Common myeloid progenitor, CD34-positive (primary cell): Measurements from ENCODE around the gene GJB2.
A peak's percentile ranks its signal among the peaks of the same experiment; 100 is the strongest.

Experiments
- CTCF ChIA-PET: fragments of 350-600 bp; sonication (Branson Sonifier 250); formaldehyde crosslinking; loops from one replicate; lab custom pipeline; 2021; ENCODE audit warnings: antibody characterized with exemption; lab: Charles Lee
- POLR2A ChIA-PET: fragments of 350-600 bp; sonication (Branson Sonifier 250); formaldehyde crosslinking; loops from one replicate; lab custom pipeline; 2021; ENCODE audit warnings: antibody characterized with exemption; lab: Charles Lee
- DNase-seq, 3 donors: peaks; one replicate each; pipeline versions ENCODE4 v3.0.0 to v3.0.0-alpha.2; 2013
- H3K27ac ChIP-seq, 2 experiments: 1 replicate in 1 of 2; 2 replicates in 1 of 2; pipeline ENCODE4 v1.7.0; 2013; ENCODE audit warnings: inconsistent platforms in 2 of 2, low read length in 2 of 2, mild to moderate bottlenecking in 2 of 2, low read depth in 1 of 2, moderate library complexity in 1 of 2; ENCODE audit not compliant: severe bottlenecking in 2 of 2, insufficient read depth in 1 of 2, poor library complexity in 1 of 2
- H3K27me3 ChIP-seq, 5 experiments: replicated peaks in 2 of 5; 1 replicate in 3 of 5; 2 replicates in 2 of 5; pipeline versions ENCODE4 v1.6.1 to v1.7.0; 2013; ENCODE audit warnings: low read length in 4 of 5, mild to moderate bottlenecking in 2 of 5, moderate library complexity in 2 of 5, inconsistent platforms in 1 of 5; ENCODE audit not compliant: insufficient read depth in 5 of 5, control insufficient read depth in 4 of 5
- H3K36me3 ChIP-seq, 4 experiments: 1 replicate in 2 of 4; 2 replicates in 2 of 4; pipeline versions ENCODE4 v1.6.1 to v1.7.0; 2013; ENCODE audit warnings: low read length in 3 of 4, control low read depth in 1 of 4, mild to moderate bottlenecking in 1 of 4; ENCODE audit not compliant: control insufficient read depth in 4 of 4, insufficient read depth in 4 of 4
- H3K4me1 ChIP-seq, 4 experiments: 1 replicate in 3 of 4; 2 replicates in 1 of 4; pipeline versions ENCODE4 v1.6.1 to v1.7.1; 2013; ENCODE audit warnings: low read length in 3 of 4, mild to moderate bottlenecking in 3 of 4, control low read depth in 1 of 4, inconsistent platforms in 1 of 4, moderate library complexity in 1 of 4; ENCODE audit not compliant: control insufficient read depth in 4 of 4, insufficient read depth in 4 of 4; ENCODE audit errors: control extremely low read depth in 1 of 4
- H3K4me3 ChIP-seq, 7 experiments: 1 replicate in 4 of 7; 2 replicates in 3 of 7; pipeline versions ENCODE4 v1.5.1 to v1.7.0; 2013; ENCODE audit warnings: mild to moderate bottlenecking in 7 of 7, low read length in 6 of 7, moderate library complexity in 6 of 7, inconsistent platforms in 2 of 7, low read depth in 2 of 7, control low read depth in 1 of 7; ENCODE audit not compliant: insufficient read depth in 4 of 7, control insufficient read depth in 1 of 7; ENCODE audit errors: extremely low read depth in 1 of 7
- H3K9me3 ChIP-seq, 5 experiments: 1 replicate in 4 of 5; 2 replicates in 1 of 5; pipeline versions ENCODE4 v1.6.1 to v1.7.1; 2013; ENCODE audit warnings: low read length in 4 of 5, mild to moderate bottlenecking in 2 of 5, inconsistent platforms in 1 of 5, low read depth in 1 of 5, moderate library complexity in 1 of 5; ENCODE audit not compliant: control insufficient read depth in 4 of 5, insufficient read depth in 2 of 5; ENCODE audit errors: control extremely low read depth in 1 of 5
- WGBS: methylation state at CpG from one replicate; pipeline ENCODE4 v1.1.5; 2013; ENCODE audit not compliant: insufficient coverage; 5-methylcytosine and 5-hydroxymethylcytosine counted together

Gene GJB2

DNA sequence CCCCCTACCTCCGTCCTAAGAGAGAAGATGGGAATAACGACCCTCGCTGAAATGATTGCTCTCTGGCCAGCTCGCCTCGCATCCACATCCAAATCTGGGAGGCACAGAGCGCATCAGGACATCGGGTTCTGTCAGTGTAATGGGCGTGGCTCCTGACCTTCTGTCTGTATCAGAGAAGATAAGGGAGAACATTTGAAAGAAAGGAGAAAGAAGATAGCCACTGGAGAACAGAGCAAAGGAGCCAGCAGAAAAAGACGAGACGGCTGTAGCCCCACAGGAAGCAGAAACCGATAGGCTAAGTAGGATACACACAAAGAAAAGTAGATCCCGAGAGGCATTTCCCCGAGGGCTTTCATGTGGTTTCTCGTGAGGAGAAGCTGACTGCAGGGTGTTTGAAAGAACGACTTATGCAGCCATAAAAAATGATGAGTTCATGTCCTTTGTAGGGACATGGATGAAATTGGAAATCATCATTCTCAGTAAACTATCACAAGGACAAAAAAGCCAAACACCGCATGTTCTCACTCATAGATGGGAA, 14.0 kb upstream of the GJB2 start:
- H3K27me3 ChIP-seq: peaks cover 0 to 6% (median 6%) of the 10 kb centered on the region in 5 experiments
- no peak for DNase-seq
- H3K4me3 ChIP-seq: no peak overlapping the region
- CTCF ChIA-PET: no interaction called here
- H3K27ac ChIP-seq: no peak overlapping the region
- H3K36me3 ChIP-seq: no peaks in the 10 kb centered on the region
- peaks cover 0 to 4% (median 0%) of the 10 kb centered on the region in 5 experiments for H3K9me3 ChIP-seq
- 85% methylated on average over 9 of the region's 16 CpGs for WGBS
- no peaks in the 10 kb centered on the region for H3K4me1 ChIP-seq
- POLR2A ChIA-PET: no interaction called here

DNA sequence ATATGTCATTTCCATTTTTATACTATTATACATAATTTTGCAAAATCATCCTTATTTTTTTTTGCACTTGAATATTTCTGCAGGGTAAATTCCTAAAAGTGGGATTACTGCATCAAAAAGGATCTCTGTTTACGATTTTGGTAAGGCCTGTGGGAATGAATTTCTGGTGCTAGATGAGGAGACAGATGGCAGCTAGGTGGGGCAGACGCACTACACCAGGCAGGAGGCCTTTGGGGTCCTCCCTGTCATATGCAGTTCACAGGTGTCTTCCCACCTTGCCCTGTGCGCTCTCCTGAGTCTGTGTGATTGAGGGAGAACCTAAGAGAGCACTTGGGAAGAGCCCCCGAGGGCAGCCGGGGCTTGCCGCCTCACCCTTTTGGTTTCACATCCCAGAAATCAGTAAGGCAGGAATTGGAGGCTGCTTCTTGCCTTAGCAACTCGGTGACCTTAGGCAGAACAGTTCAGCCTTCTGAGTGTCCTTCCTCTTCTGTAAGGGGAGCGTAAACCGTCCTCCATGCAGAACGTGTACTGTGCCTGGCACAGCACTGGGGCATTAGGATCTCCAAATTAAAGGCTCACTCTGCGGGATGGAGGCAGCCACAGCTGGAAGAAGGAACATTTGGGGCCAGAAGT, 13.4 kb upstream of the GJB2 start:
- H3K4me3 ChIP-seq: no peak overlapping the region
- no peaks in the 10 kb centered on the region for H3K4me1 ChIP-seq
- 84% methylated on average over 9 of the region's 11 CpGs for WGBS
- peaks cover 0 to 8% (median 4%) of the 10 kb centered on the region in 5 experiments for H3K9me3 ChIP-seq
- peaks cover 0 to 6% (median 6%) of the 10 kb centered on the region in 5 experiments for H3K27me3 ChIP-seq
- DNase-seq: no peak
- ChIA-PET CTCF (no interaction called here), POLR2A (no interaction called here)
- H3K27ac ChIP-seq: no peak overlapping the region
- H3K36me3 ChIP-seq: no peaks in the 10 kb centered on the region

GRCh38 chr13:20198781-20199180, 6.0 kb upstream of the GJB2 start:
- DNase-seq: no peak
- no peak overlapping the region for H3K27ac ChIP-seq
- no CpG with 5 or more reads among the region's 1 CpG for WGBS
- H3K9me3 ChIP-seq: peaks cover 0 to 8% (median 4%) of the 10 kb centered on the region in 5 experiments
- H3K4me3 ChIP-seq: no peak overlapping the region
- H3K4me1 ChIP-seq: peaks cover 0 to 9% (median 6%) of the 10 kb centered on the region in 4 experiments
- peaks cover 20 to 35% (median 26%) of the 10 kb centered on the region in 5 experiments for H3K27me3 ChIP-seq
- no peaks in the 10 kb centered on the region for H3K36me3 ChIP-seq
- ChIA-PET CTCF (interaction anchor here (0.6 kb wide), 1 partner anchor 320 kb away, joined by 3 read pairs; no protein-coding TSS in a partner anchor), POLR2A (no interaction called here)

DNA sequence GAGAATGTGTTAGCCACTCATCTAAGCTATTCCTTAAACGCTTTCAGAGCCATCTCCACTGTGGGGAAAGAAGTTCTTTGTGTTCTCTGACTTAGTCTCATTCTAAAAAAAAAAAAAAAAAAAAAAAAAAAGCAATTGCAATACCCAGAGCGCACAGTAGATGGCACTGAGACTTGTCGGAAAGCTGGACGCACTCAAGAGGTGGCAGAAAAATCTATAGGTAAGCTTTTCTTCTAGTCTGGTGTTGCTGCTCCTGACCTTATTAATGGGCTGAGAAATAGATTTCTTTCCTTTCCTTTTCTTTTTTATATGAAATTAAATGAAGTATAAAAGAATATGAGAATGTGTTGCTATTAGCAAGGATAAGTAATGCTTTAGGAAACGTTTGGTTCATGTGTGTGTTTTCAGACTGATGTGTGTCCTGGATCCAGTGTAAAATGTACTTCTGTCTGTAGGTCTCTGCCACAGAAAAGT, 4.7 kb upstream of the GJB2 start:
- peak; percentile 59 to 65 (median 62) for DNase-seq
- Histone ChIP-seq H3K27ac (no peak overlapping the region), H3K4me1 (peaks cover 0 to 22% (median 19%) of the 10 kb centered on the region in 4 experiments), H3K4me3 (no peak overlapping the region), H3K36me3 (no peaks in the 10 kb centered on the region), H3K27me3 (peaks cover 20 to 48% (median 24%) of the 10 kb centered on the region in 5 experiments), H3K9me3 (peaks cover 0 to 7% (median 4%) of the 10 kb centered on the region in 5 experiments)
- WGBS: 24% methylated on average over 3 of the region's 5 CpGs
- POLR2A ChIA-PET: no interaction called here
- CTCF ChIA-PET: interaction anchor here (0.6 to 2.0 kb wide), 13 partner anchors 8 to 314 kb away, joined by 3 to 10 read pairs (median 3); no protein-coding TSS in a partner anchor

DNA sequence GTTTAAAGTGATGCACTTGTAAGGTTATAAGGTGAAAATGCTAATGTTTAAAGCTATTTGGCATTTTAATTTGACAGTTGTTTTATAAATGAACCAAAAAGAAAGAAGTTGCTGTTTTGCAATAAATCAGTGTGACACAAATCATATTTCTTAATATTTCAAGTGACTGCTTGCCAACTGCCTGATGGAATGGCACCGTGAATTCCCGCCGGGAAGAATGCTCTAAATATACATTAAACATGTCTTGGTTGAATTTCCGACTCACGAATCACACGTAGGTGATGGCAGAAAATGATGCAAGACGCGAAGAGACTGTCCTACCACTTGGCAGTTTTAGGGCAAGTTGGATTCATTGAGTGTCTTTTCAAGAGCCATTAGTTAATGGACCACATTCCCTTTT, 3.1 kb upstream of the GJB2 start:
- Histone ChIP-seq H3K36me3 (no peaks in the 10 kb centered on the region), H3K4me3 (no peak overlapping the region), H3K27ac (no peak overlapping the region), H3K27me3 (peaks cover 20 to 64% (median 34%) of the 10 kb centered on the region in 5 experiments), H3K9me3 (no peaks in the 10 kb centered on the region), H3K4me1 (peaks cover 0 to 32% (median 26%) of the 10 kb centered on the region in 4 experiments)
- ChIA-PET CTCF (interaction anchor here (0.6 to 2.0 kb wide), 6 partner anchors 9 to 299 kb away, joined by 3 to 10 read pairs (median 3); no protein-coding TSS in a partner anchor), POLR2A (interaction anchor here (0.7 kb wide), 1 partner anchor 259 kb away, joined by 3 read pairs; no protein-coding TSS in a partner anchor)
- WGBS: 77% methylated on average over 8 of the region's 8 CpGs
- no peak for DNase-seq

DNA sequence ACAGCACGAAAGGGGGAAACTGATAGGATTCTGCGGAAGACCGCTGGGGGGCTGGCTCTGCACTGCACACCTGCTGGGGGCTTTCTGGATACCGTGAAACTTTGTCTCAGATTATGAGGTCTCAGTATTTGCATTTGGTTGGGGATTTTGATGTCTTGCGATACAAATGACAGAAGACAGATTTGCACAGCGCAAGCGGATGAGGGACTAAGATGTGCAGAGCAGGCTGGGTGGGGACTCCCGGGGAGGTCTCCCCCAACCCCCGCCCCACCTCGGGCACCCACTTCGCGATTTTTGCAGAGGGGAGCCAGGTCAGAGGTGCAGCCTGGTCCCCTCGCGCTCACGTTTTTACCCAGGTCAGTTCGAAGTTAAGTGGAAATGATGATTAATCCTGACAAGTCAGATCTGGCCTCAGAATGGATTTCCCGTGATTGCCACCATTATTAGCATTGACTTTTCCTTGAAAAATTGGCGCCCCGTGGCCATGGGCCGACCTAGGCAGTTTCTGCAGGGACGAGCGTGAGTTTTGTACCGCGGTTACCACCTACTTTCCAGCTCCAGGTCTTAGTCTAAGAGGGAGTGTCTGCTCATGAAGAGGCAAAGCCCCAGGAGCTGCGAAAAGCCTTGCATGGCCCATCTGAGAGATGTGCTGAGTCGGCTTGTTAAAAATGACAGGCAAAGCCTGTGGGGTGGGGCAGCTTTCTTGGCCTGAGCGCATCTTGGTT, 1.3 kb upstream of the GJB2 start:
- 5% methylated on average over 25 of the region's 27 CpGs for WGBS
- Histone ChIP-seq H3K27me3 (peaks cover 20 to 80% (median 39%) of the 10 kb centered on the region in 5 experiments), H3K36me3 (no peaks in the 10 kb centered on the region), H3K27ac (no peak overlapping the region), H3K4me3 (peak overlapping the region in 6 of 7 experiments; percentile 34 to 74 (median 60)), H3K4me1 (peaks cover 2 to 34% (median 26%) of the 10 kb centered on the region in 4 experiments), H3K9me3 (peaks cover 0 to 3% (median 0%) of the 10 kb centered on the region in 5 experiments)
- ChIA-PET POLR2A (no interaction called here), CTCF (interaction anchor here (1.4 kb wide), 1 partner anchor 295 kb away, joined by 3 read pairs; no protein-coding TSS in a partner anchor)
- peak in 2 of 3 donors; percentile 18 to 33 for DNase-seq
